ENCODE data around the gene ZC2HC1C. TPM values are rescaled to one million over a fixed set of nuclear protein-coding genes. Genes with fewer than 3 reads are reported as not detected.
A peak's percentile ranks its signal among the peaks of the same experiment; 100 is the strongest.

ZC2HC1C gene
- total and polyA plus RNA-seq, 9 of the 15 experiments (the other 6 are each of a cell fraction or from before 2014, with no cell fraction given): 6.3 to 9.2 (median 7.7) TPM

DNA sequence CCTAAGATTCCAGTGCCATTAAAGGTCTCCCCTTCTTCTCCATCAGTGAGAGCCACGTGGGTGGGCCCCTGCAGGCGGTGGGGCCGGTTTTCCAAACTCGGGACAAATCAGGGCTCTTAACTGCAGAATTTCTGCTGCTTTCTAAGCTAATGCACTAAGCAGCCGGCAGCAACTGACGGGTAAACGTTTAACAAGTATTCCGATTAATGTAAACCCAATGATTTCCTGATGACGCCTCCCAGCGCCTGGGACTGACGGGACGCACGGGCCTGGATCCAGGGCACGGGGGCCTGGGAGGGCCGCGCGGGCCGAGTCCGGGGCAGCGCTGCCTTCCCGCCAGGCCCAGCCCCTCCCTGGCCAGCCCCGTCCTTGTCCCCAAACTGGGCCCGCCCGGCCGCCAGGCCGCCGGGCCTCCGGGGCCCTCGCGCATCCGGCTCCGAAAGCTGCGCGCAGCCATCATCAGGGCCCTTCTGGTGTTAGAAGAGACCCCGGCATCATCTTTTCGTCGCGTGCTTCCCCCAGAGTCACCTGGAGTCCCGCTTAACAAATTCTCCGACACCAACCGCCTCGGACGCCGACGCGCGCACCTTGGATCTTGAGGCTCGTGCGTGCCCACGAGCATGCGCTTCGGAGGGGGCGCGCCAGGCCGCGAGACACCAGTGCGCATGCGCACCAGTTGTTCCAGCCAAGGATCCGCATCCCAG lies 18.4 kb upstream of the ZC2HC1C start, which contains the start of gene MLH3 (continued):
- TF ChIP-seq, protein P1, sequence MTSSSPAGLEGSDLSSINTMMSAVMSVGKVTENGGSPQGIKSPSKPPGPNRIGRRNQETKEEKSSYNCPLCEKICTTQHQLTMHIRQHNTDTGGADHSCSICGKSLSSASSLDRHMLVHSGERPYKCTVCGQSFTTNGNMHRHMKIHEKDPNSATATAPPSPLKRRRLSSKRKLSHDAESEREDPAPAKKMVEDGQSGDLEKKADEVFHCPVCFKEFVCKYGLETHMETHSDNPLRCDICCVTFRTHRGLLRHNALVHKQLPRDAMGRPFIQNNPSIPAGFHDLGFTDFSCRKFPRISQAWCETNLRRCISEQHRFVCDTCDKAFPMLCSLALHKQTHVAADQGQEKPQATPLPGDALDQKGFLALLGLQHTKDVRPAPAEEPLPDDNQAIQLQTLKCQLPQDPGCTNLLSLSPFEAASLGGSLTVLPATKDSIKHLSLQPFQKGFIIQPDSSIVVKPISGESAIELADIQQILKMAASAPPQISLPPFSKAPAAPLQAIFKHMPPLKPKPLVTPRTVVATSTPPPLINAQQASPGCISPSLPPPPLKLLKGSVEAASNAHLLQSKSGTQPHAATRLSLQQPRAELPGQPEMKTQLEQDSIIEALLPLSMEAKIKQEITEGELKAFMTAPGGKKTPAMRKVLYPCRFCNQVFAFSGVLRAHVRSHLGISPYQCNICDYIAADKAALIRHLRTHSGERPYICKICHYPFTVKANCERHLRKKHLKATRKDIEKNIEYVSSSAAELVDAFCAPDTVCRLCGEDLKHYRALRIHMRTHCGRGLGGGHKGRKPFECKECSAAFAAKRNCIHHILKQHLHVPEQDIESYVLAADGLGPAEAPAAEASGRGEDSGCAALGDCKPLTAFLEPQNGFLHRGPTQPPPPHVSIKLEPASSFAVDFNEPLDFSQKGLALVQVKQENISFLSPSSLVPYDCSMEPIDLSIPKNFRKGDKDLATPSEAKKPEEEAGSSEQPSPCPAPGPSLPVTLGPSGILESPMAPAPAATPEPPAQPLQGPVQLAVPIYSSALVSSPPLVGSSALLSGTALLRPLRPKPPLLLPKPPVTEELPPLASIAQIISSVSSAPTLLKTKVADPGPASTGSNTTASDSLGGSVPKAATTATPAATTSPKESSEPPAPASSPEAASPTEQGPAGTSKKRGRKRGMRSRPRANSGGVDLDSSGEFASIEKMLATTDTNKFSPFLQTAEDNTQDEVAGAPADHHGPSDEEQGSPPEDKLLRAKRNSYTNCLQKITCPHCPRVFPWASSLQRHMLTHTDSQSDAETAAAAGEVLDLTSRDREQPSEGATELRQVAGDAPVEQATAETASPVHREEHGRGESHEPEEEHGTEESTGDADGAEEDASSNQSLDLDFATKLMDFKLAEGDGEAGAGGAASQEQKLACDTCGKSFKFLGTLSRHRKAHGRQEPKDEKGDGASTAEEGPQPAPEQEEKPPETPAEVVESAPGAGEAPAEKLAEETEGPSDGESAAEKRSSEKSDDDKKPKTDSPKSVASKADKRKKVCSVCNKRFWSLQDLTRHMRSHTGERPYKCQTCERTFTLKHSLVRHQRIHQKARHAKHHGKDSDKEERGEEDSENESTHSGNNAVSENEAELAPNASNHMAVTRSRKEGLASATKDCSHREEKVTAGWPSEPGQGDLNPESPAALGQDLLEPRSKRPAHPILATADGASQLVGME (CRISPR knock-in tag; IDR thresholded peaks at IDR 0.05): no peak
- TF ChIP-seq, protein P2, sequence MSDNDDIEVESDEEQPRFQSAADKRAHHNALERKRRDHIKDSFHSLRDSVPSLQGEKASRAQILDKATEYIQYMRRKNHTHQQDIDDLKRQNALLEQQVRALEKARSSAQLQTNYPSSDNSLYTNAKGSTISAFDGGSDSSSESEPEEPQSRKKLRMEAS (CRISPR knock-in tag; IDR thresholded peaks at IDR 0.05): peak; percentile 86
- TF ChIP-seq, protein P3, sequence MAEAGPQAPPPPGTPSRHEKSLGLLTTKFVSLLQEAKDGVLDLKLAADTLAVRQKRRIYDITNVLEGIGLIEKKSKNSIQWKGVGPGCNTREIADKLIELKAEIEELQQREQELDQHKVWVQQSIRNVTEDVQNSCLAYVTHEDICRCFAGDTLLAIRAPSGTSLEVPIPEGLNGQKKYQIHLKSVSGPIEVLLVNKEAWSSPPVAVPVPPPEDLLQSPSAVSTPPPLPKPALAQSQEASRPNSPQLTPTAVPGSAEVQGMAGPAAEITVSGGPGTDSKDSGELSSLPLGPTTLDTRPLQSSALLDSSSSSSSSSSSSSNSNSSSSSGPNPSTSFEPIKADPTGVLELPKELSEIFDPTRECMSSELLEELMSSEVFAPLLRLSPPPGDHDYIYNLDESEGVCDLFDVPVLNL (CRISPR knock-in tag; IDR thresholded peaks at IDR 0.05; ENCODE audit: low read depth): no peak
- TF ChIP-seq DNMT1 (IDR thresholded peaks at IDR 0.05) (no peak), SMARCC2 (IDR thresholded peaks at IDR 0.05; ENCODE audit: low read depth) (no peak), ASH1L (IDR thresholded peaks at IDR 0.05; ENCODE audit: borderline replicate concordance, low read depth, partially characterized antibody) (no peak), PML (IDR thresholded peaks at IDR 0.05; ENCODE audit: low read length) (no peak), CCNT2 (IDR thresholded peaks at IDR 0.05; ENCODE audit: borderline replicate concordance, extremely low read depth, insufficient read length, low read depth, low read length) (peak; percentile 56), SMAD4 (CRISPR knock-in tag; conservative IDR thresholded peaks at IDR 0.05) (peak; percentile 42; the same call in 1 of the 2 replicates), CHCHD3 (CRISPR knock-in tag; IDR thresholded peaks at IDR 0.05) (no peak), RHOXF2B (CRISPR knock-in tag; conservative IDR thresholded peaks at IDR 0.05) (no peak), CHD1 (IDR thresholded peaks at IDR 0.05; ENCODE audit: low read length) (no peak)
- TF ChIP-seq, protein P4, sequence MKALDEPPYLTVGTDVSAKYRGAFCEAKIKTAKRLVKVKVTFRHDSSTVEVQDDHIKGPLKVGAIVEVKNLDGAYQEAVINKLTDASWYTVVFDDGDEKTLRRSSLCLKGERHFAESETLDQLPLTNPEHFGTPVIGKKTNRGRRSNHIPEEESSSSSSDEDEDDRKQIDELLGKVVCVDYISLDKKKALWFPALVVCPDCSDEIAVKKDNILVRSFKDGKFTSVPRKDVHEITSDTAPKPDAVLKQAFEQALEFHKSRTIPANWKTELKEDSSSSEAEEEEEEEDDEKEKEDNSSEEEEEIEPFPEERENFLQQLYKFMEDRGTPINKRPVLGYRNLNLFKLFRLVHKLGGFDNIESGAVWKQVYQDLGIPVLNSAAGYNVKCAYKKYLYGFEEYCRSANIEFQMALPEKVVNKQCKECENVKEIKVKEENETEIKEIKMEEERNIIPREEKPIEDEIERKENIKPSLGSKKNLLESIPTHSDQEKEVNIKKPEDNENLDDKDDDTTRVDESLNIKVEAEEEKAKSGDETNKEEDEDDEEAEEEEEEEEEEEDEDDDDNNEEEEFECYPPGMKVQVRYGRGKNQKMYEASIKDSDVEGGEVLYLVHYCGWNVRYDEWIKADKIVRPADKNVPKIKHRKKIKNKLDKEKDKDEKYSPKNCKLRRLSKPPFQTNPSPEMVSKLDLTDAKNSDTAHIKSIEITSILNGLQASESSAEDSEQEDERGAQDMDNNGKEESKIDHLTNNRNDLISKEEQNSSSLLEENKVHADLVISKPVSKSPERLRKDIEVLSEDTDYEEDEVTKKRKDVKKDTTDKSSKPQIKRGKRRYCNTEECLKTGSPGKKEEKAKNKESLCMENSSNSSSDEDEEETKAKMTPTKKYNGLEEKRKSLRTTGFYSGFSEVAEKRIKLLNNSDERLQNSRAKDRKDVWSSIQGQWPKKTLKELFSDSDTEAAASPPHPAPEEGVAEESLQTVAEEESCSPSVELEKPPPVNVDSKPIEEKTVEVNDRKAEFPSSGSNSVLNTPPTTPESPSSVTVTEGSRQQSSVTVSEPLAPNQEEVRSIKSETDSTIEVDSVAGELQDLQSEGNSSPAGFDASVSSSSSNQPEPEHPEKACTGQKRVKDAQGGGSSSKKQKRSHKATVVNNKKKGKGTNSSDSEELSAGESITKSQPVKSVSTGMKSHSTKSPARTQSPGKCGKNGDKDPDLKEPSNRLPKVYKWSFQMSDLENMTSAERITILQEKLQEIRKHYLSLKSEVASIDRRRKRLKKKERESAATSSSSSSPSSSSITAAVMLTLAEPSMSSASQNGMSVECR (CRISPR knock-in tag; IDR thresholded peaks at IDR 0.05): peak; percentile 43; the same call in 1 of the 2 replicates

Measured in K562 (cell line).